ENCODE data around the gene CCDC33.

DNA sequence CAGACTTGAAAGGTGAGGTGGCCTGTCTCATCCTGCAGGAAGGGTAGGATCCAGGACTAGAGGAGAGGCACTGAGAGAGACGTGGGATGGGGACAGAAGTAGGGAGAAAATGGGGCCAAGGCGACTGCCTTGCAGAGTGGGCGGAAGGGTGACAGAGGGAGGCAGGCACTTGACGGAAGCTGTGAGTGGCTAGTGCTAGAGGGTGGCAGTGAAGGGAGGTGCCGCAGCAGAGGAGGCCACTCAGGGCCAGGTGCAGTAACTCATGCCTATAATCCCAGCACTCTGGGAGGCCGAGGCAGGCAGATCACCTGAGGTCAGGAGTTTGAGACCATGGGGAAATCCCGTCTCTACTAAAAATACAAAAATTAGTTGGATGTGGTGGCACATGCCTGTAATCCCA is 7.3 kb downstream of the CCDC33 start:
- TF ChIP-seq, protein P1, sequence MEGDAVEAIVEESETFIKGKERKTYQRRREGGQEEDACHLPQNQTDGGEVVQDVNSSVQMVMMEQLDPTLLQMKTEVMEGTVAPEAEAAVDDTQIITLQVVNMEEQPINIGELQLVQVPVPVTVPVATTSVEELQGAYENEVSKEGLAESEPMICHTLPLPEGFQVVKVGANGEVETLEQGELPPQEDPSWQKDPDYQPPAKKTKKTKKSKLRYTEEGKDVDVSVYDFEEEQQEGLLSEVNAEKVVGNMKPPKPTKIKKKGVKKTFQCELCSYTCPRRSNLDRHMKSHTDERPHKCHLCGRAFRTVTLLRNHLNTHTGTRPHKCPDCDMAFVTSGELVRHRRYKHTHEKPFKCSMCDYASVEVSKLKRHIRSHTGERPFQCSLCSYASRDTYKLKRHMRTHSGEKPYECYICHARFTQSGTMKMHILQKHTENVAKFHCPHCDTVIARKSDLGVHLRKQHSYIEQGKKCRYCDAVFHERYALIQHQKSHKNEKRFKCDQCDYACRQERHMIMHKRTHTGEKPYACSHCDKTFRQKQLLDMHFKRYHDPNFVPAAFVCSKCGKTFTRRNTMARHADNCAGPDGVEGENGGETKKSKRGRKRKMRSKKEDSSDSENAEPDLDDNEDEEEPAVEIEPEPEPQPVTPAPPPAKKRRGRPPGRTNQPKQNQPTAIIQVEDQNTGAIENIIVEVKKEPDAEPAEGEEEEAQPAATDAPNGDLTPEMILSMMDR (IDR thresholded peaks at IDR 0.05; ENCODE audit: extremely low read depth in 1 of 2, insufficient read depth in 1 of 2, low read depth in 1 of 2, low read length in 2 of 2) = no peak
- TF ChIP-seq POLR2A (IDR thresholded peaks at IDR 0.05; ENCODE audit: low read depth, low read length) (no peak), EZH2 (IDR thresholded peaks at IDR 0.05; ENCODE audit: borderline replicate concordance, low read depth, low read length, severe bottlenecking) (no peak), JUN (IDR thresholded peaks at IDR 0.05; ENCODE audit: borderline replicate concordance, insufficient read depth, insufficient read length, low read depth) (no peak)
- TF ChIP-seq, protein P2, sequence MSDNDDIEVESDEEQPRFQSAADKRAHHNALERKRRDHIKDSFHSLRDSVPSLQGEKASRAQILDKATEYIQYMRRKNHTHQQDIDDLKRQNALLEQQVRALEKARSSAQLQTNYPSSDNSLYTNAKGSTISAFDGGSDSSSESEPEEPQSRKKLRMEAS (IDR thresholded peaks at IDR 0.05; ENCODE audit: insufficient read depth, insufficient read length) = no peak

Data from endothelial cell of umbilical vein (primary cell).